Measurements from ENCODE around the gene MAP1LC3C.
"Not testable (repeated sequence)": the region's sequence is repeated elsewhere in the genome, so short reads cannot be mapped to it uniquely, and the experiment has no call there.

Gene MAP1LC3C

GRCh38 chr1:241997401-241997998 is 1.4 kb downstream of the MAP1LC3C start:
- TF ChIP-seq, protein P1, sequence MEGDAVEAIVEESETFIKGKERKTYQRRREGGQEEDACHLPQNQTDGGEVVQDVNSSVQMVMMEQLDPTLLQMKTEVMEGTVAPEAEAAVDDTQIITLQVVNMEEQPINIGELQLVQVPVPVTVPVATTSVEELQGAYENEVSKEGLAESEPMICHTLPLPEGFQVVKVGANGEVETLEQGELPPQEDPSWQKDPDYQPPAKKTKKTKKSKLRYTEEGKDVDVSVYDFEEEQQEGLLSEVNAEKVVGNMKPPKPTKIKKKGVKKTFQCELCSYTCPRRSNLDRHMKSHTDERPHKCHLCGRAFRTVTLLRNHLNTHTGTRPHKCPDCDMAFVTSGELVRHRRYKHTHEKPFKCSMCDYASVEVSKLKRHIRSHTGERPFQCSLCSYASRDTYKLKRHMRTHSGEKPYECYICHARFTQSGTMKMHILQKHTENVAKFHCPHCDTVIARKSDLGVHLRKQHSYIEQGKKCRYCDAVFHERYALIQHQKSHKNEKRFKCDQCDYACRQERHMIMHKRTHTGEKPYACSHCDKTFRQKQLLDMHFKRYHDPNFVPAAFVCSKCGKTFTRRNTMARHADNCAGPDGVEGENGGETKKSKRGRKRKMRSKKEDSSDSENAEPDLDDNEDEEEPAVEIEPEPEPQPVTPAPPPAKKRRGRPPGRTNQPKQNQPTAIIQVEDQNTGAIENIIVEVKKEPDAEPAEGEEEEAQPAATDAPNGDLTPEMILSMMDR (conservative IDR thresholded peaks at IDR 0.05; ENCODE audit: low read depth, low read length) = no peak
- DNase-seq (ENCODE audit: low read depth) = no peak
- H3K4me3 ChIP-seq (ENCODE audit: low read length) = no peak overlapping the region

DNA sequence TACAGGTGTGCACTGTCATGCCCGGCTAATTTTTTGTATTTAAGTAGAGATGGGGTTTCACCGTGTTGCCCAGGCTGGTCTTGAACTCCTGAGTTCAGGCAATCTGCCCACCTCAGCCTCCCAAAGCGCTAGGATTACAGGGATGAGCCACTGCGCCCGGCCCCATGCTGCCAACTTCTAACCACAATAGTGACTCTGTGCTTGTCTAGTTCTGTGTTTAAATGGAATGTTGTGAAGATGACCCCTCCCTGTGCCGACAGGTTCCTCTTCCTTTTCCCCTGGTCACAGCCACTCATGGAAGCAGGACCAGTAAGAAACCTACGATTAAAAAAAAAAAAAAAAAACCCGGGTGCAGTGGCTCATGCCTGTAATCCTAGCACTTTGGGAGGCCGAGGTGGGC is 4.7 kb downstream of the MAP1LC3C start:
- TF ChIP-seq, protein P1 (conservative IDR thresholded peaks at IDR 0.05; ENCODE audit: low read depth, low read length) = no peak
- H3K4me3 ChIP-seq (ENCODE audit: low read length) = no peak overlapping the region
- DNase-seq (ENCODE audit: low read depth) = no peak

DNA sequence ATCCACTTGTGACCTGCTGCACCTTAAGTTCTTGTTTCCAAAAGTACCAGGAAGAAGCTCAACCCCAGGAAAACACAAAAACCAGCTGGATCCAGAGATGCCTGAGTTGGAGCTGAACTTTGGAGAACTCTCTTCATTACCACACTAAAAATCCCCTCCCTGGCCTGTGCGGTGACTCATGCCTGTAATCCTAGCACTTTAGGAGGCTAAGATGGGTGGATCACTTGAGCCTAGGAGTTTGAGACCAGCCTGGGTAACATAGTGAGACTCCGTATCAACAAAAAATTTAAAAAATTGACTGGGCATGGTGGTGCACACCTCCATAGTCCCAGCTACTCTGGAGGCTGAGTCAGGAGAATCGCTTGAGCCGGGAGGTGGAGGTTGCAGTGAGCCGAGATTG is 6.2 kb downstream of the MAP1LC3C start:
- TF ChIP-seq, protein P1 (conservative IDR thresholded peaks at IDR 0.05; ENCODE audit: low read depth, low read length) = no peak
- H3K4me3 ChIP-seq (ENCODE audit: low read length) = no peak overlapping the region
- no peak for DNase-seq (ENCODE audit: low read depth)

- TF ChIP-seq, protein P1 (conservative IDR thresholded peaks at IDR 0.05; ENCODE audit: low read depth, low read length) = no peak
- H3K4me3 ChIP-seq (ENCODE audit: low read length) = no peak overlapping the region
- no peak for DNase-seq (ENCODE audit: low read depth)
Measured at GRCh38 chr1:241990040-241990439, 8.9 kb downstream of the MAP1LC3C start.

DNA sequence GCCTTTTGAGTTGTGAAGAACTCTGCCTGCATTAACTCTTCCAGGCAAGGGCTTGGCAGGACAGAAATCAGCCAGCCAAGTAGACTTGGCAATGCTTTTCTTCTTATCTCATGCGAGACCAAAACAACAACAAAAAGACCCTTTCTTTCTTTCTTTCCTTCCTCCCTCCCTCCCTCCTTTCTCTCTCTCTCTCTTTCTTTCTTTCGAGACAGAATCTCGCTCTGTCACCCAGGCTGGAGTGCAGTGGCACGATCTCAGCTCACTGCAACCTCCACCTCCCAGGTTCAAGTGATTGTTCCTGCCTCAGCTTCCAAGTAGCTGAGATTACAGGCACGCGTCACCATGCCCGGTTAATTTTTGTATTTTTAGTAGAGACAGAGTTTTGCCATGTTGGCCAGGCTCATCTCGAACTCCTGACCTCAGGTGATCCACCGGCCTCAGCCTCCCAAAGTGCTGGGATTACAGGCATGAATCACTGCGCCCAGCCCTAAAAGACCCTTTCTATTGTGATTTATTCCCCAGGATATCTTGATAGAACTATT is 10.4 kb downstream of the MAP1LC3C start:
- H3K4me3 ChIP-seq (ENCODE audit: low read length); DNase-seq (ENCODE audit: low read depth): not testable (repeated sequence)

- DNase-seq (ENCODE audit: low read depth) = no peak
- no peak overlapping the region for H3K4me3 ChIP-seq (ENCODE audit: low read length)
- TF ChIP-seq, protein P1 (conservative IDR thresholded peaks at IDR 0.05; ENCODE audit: low read depth, low read length) = peak; percentile 75
Measured at GRCh38 chr1:241985787-241986186, 13.1 kb downstream of the MAP1LC3C start.

DNA sequence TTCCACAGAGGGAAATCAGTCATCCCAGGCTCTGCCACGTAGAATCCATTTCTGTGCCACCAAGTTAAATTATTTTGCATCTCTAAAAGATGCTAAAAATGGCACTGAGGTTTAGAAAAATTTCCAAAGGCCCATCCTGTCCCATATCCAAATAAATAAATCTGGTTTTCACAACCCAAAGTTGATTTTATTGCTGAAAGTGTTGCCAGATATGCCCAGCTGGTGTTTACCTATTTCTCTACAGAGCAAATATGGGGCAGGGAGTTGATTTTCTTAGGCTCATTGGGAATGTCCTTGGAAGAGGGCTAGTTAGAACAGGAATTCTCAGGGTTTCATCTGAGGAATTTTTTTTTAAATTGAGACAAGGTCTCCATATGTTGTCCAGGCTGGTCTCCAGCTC is 19.0 kb downstream of the MAP1LC3C start:
- H3K4me3 ChIP-seq (ENCODE audit: low read length) = no peak overlapping the region
- TF ChIP-seq, protein P1 (conservative IDR thresholded peaks at IDR 0.05; ENCODE audit: low read depth, low read length) = no peak
- no peak for DNase-seq (ENCODE audit: low read depth)
